Iris pigment epithelial cell (primary cell): Measurements from ENCODE around the gene SNRPB.

Source experiments
- DNase-seq: peaks from one replicate; pipeline ENCODE4 v3.0.0-alpha.2; 2011; ENCODE audit warnings: low read depth

The SNRPB gene

DNA sequence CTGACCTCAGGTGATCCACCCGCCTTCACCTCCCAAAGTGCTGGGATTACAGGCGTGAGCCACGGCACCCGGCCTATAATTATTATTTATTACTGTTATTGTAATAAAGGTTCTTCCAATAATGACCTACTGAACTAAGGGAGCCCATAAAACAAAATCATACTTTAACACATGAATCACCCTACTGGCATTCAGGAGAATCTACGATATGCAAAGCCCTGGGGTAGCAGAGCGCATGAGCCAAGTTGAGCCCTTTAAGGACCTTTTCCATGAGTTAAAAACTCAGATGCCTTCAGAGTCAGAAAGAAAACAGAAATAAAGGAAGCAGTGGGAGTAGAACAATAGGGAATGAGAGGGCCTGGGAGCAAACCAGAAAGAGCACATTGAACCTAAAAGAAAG is 41.5 kb downstream of the SNRPB start:
- DNase-seq: no peak

DNA sequence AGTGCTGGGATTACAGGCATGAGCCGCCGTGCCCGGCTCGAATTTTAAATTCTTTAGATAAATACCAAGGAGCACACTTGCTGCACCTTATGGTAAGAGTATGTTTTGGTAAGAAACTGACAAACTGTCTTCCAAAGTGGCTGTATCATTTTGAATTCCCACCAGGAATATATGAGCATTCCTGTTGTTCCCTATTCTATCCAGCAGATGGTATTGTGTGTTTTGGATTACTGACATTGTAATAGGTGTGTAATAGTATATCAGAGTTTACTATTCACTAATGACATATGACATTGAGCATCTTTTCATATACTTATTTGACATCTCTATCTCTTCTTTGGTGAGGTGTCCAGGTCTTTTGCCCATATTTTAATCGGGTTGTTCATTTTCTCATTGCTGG is 49.3 kb downstream of the SNRPB start:
- no peak for DNase-seq

DNA sequence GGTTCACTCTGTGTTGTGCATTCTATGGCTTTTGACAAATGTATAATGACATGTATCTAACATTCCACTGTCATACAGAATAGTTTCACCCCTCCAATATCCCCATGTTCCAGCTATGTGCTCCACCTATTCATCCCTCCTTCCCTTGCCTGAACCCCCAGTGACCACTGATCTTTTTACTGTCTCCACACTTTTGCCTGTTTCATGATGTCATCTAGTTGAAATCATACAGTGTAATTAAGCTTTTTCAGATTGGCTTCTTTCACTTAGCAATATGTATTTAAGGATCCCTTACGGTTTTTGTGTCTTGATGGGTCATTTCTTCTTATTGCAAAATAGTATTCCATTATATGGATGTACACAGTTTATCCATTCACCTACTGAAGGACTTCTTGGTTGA is 50.1 kb downstream of the SNRPB start:
- no peak for DNase-seq

DNA sequence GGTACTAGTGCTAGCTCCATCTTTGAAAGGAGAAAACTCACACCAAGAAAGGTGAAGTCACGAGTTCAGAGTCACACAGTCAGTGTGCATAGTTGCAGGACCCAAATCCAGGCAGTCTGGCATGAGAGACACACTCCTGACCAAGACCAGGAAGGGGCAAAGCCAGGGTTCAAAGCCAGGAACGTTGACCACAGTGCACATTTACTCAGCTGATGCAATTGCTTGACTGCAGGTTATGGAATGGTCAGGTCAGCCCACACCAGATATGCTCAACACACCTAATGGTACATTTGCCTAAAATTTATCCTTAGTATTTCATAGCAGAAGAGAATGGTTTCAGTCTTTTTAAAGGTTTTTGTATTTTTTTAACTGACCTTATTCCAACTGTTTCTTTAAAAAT is 52.2 kb downstream of the SNRPB start:
- no peak for DNase-seq

DNA sequence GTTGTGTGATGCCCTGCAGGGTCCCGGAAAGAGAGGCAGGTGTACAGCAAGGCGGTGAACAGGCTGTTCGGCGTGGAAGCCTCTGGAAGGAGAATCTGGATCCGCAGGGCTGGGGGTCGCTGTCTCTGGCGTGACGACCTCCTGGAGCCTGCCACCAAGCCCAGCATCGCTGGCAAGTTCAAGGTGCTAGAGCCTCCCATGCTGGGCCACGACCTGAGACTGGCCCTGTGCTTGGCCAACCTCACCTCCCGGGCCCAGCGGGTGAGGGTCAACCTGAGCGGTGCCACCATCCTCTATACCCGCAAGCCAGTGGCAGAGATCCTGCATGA is 53.4 kb downstream of the SNRPB start:
- no peak for DNase-seq

DNA sequence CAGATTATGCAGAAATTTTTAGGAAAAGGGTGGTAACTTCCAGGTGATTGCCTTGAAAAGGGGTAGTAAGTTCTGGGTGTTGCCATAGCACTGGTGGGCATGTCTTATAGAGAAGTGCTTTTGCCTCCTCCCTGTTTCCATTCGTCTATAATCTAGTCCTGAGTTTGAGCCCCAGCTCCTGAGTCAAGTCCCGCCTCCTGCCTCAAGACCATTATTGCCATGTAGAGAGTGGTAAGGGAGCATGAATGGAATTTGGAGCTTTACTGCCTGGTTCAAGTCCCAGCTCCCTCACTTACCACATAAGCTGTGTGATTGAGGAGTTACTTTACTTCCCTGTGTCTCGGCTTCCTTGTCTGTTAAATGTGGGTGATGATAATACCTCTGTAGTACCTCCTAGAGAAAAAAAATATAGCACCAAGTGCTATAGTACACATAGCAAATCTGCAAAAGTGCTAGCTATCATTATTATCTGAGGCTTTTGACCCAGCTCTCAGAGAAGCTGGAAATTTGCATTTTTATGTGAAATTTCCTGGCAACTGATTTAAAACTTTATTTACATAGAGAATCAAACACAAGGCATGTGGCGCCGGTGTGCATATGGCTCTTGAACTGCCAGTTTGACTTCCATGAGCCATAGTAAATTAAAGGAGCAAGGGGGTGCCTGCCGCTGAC is 53.9 kb downstream of the SNRPB start:
- no peak for DNase-seq
